Measurements from ENCODE around the gene HIGD2A.

The HIGD2A gene

GRCh38 chr5:176386491-176386890 lies 2.1 kb upstream of the HIGD2A start:
- H3K27ac ChIP-seq (ENCODE audit: low read depth, low read length), result no peak overlapping the region
- no peak overlapping the region for H3K9ac ChIP-seq (ENCODE audit: low read depth, low read length)

GRCh38 chr5:176387384-176387925 lies 1.1 kb upstream of the HIGD2A start:
- H3K36me3 ChIP-seq (ENCODE audit: control insufficient read depth, insufficient read depth, low read length), result peaks cover 58% of the 10 kb centered on the region
- peak overlapping the region; percentile 97 for H3K9ac ChIP-seq (ENCODE audit: low read depth, low read length)
- H3K4me1 ChIP-seq (ENCODE audit: control insufficient read depth, insufficient read depth, low read length), result peaks cover 8% of the 10 kb centered on the region
- H3K27ac ChIP-seq (ENCODE audit: low read depth, low read length), result peak overlapping the region; percentile 99
- peak overlapping the region; percentile 95 for H3K4me3 ChIP-seq (ENCODE audit: low read depth, low read length)
- no peaks in the 10 kb centered on the region for H3K9me3 ChIP-seq (ENCODE audit: control insufficient read depth, insufficient read depth, low read length)
- H3K27me3 ChIP-seq (ENCODE audit: control insufficient read depth, insufficient read depth, low read length), result no peaks in the 10 kb centered on the region

More at GRCh38 chr5:176386491-176386890, 2.1 kb upstream of the HIGD2A start:
- no peaks in the 10 kb centered on the region for H3K9me3 ChIP-seq (ENCODE audit: control insufficient read depth, insufficient read depth, low read length)
- no peaks in the 10 kb centered on the region for H3K27me3 ChIP-seq (ENCODE audit: control insufficient read depth, insufficient read depth, low read length)
- H3K36me3 ChIP-seq (ENCODE audit: control insufficient read depth, insufficient read depth, low read length), result peaks cover 59% of the 10 kb centered on the region
- H3K4me1 ChIP-seq (ENCODE audit: control insufficient read depth, insufficient read depth, low read length), result peaks cover 8% of the 10 kb centered on the region
- no peak overlapping the region for H3K4me3 ChIP-seq (ENCODE audit: low read depth, low read length)

DNA sequence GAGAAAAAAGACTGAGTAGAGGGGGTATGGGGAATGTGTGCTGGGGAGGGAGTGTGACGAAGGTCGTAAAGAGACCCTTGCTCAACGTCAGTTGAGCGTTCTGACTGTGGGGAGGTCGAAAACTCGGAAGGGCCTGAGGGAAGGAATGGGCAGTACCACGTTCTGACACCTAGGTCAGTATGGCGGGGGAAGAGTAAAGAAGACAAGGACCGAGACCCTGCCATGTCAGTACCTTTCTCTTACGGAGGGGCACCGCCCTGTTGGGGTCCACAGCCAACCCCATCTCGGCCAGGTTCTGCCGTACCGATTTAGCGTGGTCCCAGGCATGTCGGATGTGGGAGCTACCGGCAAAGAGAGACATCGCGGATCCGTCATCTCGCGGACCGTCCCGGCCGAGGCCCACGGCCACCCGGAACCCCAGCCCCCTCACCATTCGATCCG lies 528 bp upstream of the HIGD2A start:
- no peaks in the 10 kb centered on the region for H3K9me3 ChIP-seq (ENCODE audit: control insufficient read depth, insufficient read depth, low read length)
- peak overlapping the region; percentile 95 for H3K4me3 ChIP-seq (ENCODE audit: low read depth, low read length)
- peak overlapping the region; percentile 97 for H3K9ac ChIP-seq (ENCODE audit: low read depth, low read length)
- H3K36me3 ChIP-seq (ENCODE audit: control insufficient read depth, insufficient read depth, low read length), result peaks cover 52% of the 10 kb centered on the region
- peaks cover 8% of the 10 kb centered on the region for H3K4me1 ChIP-seq (ENCODE audit: control insufficient read depth, insufficient read depth, low read length)
- H3K27ac ChIP-seq (ENCODE audit: low read depth, low read length), result peak overlapping the region; percentile 99
- no peaks in the 10 kb centered on the region for H3K27me3 ChIP-seq (ENCODE audit: control insufficient read depth, insufficient read depth, low read length)

GRCh38 chr5:176389135-176390123 lies 878 bp downstream of the HIGD2A start:
- Histone ChIP-seq H3K9me3 (ENCODE audit: control insufficient read depth, insufficient read depth, low read length) (no peaks in the 10 kb centered on the region), H3K27me3 (ENCODE audit: control insufficient read depth, insufficient read depth, low read length) (no peaks in the 10 kb centered on the region), H3K36me3 (ENCODE audit: control insufficient read depth, insufficient read depth, low read length) (peaks cover 38% of the 10 kb centered on the region), H3K4me1 (ENCODE audit: control insufficient read depth, insufficient read depth, low read length) (peaks cover 8% of the 10 kb centered on the region), H3K27ac (ENCODE audit: low read depth, low read length) (peak overlapping the region; percentile 99), H3K4me3 (ENCODE audit: low read depth, low read length) (peak overlapping the region; percentile 95), H3K9ac (ENCODE audit: low read depth, low read length) (peak overlapping the region; percentile 85)

GRCh38 chr5:176391479-176391878 lies 2.9 kb downstream of the HIGD2A start:
- Histone ChIP-seq H3K36me3 (ENCODE audit: control insufficient read depth, insufficient read depth, low read length) (peaks cover 17% of the 10 kb centered on the region), H3K27me3 (ENCODE audit: control insufficient read depth, insufficient read depth, low read length) (no peaks in the 10 kb centered on the region), H3K9me3 (ENCODE audit: control insufficient read depth, insufficient read depth, low read length) (no peaks in the 10 kb centered on the region), H3K9ac (ENCODE audit: low read depth, low read length) (no peak overlapping the region), H3K4me1 (ENCODE audit: control insufficient read depth, insufficient read depth, low read length) (peaks cover 8% of the 10 kb centered on the region), H3K27ac (ENCODE audit: low read depth, low read length) (no peak overlapping the region), H3K4me3 (ENCODE audit: low read depth, low read length) (no peak overlapping the region)

DNA sequence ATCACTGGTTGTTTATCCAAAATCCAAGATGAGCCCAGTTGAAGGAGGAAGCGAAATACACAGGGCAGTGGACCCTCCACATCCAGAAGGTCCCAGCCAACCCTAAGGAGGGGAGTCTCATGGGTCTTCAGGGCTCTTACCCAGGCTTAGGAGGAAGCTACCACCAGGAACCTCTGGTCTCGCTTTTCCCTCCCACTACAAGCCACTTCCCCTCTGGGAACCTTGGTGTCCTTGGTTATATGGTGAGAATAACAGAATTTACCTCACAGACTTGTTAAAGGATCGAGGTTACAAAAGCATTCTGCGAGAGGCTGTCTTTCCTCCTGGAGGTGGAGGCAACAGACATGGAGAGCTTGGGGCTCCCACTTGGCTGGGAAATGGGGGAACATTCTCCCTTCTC lies 3.4 kb downstream of the HIGD2A start:
- Histone ChIP-seq H3K9ac (ENCODE audit: low read depth, low read length) (no peak overlapping the region), H3K9me3 (ENCODE audit: control insufficient read depth, insufficient read depth, low read length) (no peaks in the 10 kb centered on the region), H3K36me3 (ENCODE audit: control insufficient read depth, insufficient read depth, low read length) (peaks cover 12% of the 10 kb centered on the region), H3K4me3 (ENCODE audit: low read depth, low read length) (no peak overlapping the region), H3K4me1 (ENCODE audit: control insufficient read depth, insufficient read depth, low read length) (peaks cover 8% of the 10 kb centered on the region), H3K27ac (ENCODE audit: low read depth, low read length) (no peak overlapping the region), H3K27me3 (ENCODE audit: control insufficient read depth, insufficient read depth, low read length) (no peaks in the 10 kb centered on the region)

GRCh38 chr5:176392526-176392925 lies 4.0 kb downstream of the HIGD2A start:
- H3K4me3 ChIP-seq (ENCODE audit: low read depth, low read length), result no peak overlapping the region
- H3K36me3 ChIP-seq (ENCODE audit: control insufficient read depth, insufficient read depth, low read length), result peaks cover 8% of the 10 kb centered on the region
- peaks cover 2% of the 10 kb centered on the region; the same call in 1 of the 2 replicates for H3K4me1 ChIP-seq (ENCODE audit: control insufficient read depth, insufficient read depth, low read length)
- no peaks in the 10 kb centered on the region for H3K27me3 ChIP-seq (ENCODE audit: control insufficient read depth, insufficient read depth, low read length)
- no peaks in the 10 kb centered on the region for H3K9me3 ChIP-seq (ENCODE audit: control insufficient read depth, insufficient read depth, low read length)
- no peak overlapping the region for H3K9ac ChIP-seq (ENCODE audit: low read depth, low read length)
- no peak overlapping the region for H3K27ac ChIP-seq (ENCODE audit: low read depth, low read length)

- peaks cover 8% of the 10 kb centered on the region for H3K36me3 ChIP-seq (ENCODE audit: control insufficient read depth, insufficient read depth, low read length)
- no peak overlapping the region for H3K4me3 ChIP-seq (ENCODE audit: low read depth, low read length)
- no peak overlapping the region for H3K9ac ChIP-seq (ENCODE audit: low read depth, low read length)
- H3K27me3 ChIP-seq (ENCODE audit: control insufficient read depth, insufficient read depth, low read length), result no peaks in the 10 kb centered on the region
- no peak overlapping the region for H3K27ac ChIP-seq (ENCODE audit: low read depth, low read length)
- H3K4me1 ChIP-seq (ENCODE audit: control insufficient read depth, insufficient read depth, low read length), result no peaks in the 10 kb centered on the region
- no peaks in the 10 kb centered on the region for H3K9me3 ChIP-seq (ENCODE audit: control insufficient read depth, insufficient read depth, low read length)
Measured at GRCh38 chr5:176394096-176394495, 5.5 kb downstream of the HIGD2A start.

DNA sequence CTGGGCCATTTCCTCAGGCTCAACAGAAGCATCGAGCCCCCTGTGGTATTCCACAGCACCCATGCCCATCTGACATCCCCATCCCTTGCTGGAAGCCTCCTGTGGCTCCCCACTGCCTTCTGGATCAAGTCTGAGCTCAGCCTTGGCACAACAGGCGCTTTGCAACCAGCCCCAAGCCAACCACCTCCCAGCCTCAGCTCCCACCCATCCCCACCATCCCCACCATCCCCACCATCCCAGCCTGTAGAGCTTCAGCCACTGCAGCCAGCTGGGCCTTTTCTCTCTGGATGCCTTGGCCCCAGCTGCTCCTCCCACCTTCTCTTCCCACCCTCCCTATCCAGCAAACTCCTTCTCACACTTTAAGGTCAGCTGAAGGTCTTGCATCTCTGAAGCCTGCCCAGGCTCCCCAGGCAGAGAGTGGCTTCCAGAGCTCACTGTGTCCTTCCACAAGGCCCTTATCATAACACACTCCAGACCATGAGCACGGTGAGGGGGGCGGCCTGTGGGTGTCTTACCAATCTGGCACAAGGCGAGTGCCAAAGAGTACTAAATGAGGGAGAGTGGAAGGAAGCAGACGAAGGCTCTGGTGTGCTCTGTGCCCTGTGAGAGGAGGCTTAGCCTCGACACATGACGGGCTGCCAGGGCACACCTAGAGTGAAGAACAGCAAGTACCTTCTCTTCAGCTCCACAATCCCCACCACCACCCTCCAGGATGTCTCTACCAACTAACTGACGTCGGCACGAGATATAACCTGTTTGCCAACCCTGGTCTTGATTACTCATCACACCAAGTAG lies 6.5 kb downstream of the HIGD2A start:
- no peak overlapping the region for H3K27ac ChIP-seq (ENCODE audit: low read depth, low read length)
- H3K4me1 ChIP-seq (ENCODE audit: control insufficient read depth, insufficient read depth, low read length), result no peaks in the 10 kb centered on the region
- H3K9me3 ChIP-seq (ENCODE audit: control insufficient read depth, insufficient read depth, low read length), result no peaks in the 10 kb centered on the region
- H3K9ac ChIP-seq (ENCODE audit: low read depth, low read length), result no peak overlapping the region
- H3K36me3 ChIP-seq (ENCODE audit: control insufficient read depth, insufficient read depth, low read length), result peaks cover 8% of the 10 kb centered on the region
- H3K27me3 ChIP-seq (ENCODE audit: control insufficient read depth, insufficient read depth, low read length), result no peaks in the 10 kb centered on the region
- no peak overlapping the region for H3K4me3 ChIP-seq (ENCODE audit: low read depth, low read length)

GRCh38 chr5:176396330-176396729 lies 7.8 kb downstream of the HIGD2A start:
- H3K4me3 ChIP-seq (ENCODE audit: low read depth, low read length), result no peak overlapping the region
- peaks cover 8% of the 10 kb centered on the region for H3K36me3 ChIP-seq (ENCODE audit: control insufficient read depth, insufficient read depth, low read length)
- H3K27me3 ChIP-seq (ENCODE audit: control insufficient read depth, insufficient read depth, low read length), result no peaks in the 10 kb centered on the region
- no peaks in the 10 kb centered on the region for H3K4me1 ChIP-seq (ENCODE audit: control insufficient read depth, insufficient read depth, low read length)
- no peak overlapping the region for H3K27ac ChIP-seq (ENCODE audit: low read depth, low read length)
- H3K9ac ChIP-seq (ENCODE audit: low read depth, low read length), result no peak overlapping the region
- H3K9me3 ChIP-seq (ENCODE audit: control insufficient read depth, insufficient read depth, low read length), result no peaks in the 10 kb centered on the region

Measured in HUES48 (cell line).